GM12874 (cell line): ENCODE data around the gene ZNF789.
A peak's percentile ranks its signal among the peaks of the same experiment; 100 is the strongest.

ENCODE experiments used
- TF ChIP-seq, protein P1 (sequence below): IDR thresholded peaks from 2 replicates; pipeline ENCODE4 v1.5.1; 2011; ENCODE audit warnings: low read depth, mild to moderate bottlenecking, control low read depth, low read length, moderate library complexity; ENCODE audit not compliant: insufficient read depth

Gene ZNF789

GRCh38 chr7:99452541-99452940 lies 20.1 kb upstream of the ZNF789 start:
- TF ChIP-seq, protein P1, sequence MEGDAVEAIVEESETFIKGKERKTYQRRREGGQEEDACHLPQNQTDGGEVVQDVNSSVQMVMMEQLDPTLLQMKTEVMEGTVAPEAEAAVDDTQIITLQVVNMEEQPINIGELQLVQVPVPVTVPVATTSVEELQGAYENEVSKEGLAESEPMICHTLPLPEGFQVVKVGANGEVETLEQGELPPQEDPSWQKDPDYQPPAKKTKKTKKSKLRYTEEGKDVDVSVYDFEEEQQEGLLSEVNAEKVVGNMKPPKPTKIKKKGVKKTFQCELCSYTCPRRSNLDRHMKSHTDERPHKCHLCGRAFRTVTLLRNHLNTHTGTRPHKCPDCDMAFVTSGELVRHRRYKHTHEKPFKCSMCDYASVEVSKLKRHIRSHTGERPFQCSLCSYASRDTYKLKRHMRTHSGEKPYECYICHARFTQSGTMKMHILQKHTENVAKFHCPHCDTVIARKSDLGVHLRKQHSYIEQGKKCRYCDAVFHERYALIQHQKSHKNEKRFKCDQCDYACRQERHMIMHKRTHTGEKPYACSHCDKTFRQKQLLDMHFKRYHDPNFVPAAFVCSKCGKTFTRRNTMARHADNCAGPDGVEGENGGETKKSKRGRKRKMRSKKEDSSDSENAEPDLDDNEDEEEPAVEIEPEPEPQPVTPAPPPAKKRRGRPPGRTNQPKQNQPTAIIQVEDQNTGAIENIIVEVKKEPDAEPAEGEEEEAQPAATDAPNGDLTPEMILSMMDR: no peak

DNA sequence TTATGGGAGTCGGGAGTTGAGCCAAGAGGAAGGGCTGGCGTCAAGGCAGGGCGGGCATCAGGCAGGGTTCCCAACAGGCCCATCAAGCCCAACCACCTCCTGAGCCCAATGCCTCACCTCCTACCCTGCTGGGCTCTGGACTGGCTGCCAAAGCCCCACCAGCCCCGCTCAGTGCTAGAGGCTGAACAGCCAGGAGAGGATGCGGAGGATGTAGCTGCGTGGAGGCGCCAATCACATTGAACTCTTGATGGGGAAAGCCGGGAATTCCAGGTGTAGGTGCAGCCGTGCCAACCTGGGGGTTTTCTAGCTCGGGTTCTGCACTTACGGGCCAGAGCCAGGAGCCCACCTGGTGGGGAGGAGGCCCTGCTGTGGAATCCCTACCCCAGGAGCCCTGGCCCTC lies 19.6 kb upstream of the ZNF789 start:
- TF ChIP-seq, protein P1: no peak

GRCh38 chr7:99455874-99456273 lies 16.8 kb upstream of the ZNF789 start:
- TF ChIP-seq, protein P1: no peak

DNA sequence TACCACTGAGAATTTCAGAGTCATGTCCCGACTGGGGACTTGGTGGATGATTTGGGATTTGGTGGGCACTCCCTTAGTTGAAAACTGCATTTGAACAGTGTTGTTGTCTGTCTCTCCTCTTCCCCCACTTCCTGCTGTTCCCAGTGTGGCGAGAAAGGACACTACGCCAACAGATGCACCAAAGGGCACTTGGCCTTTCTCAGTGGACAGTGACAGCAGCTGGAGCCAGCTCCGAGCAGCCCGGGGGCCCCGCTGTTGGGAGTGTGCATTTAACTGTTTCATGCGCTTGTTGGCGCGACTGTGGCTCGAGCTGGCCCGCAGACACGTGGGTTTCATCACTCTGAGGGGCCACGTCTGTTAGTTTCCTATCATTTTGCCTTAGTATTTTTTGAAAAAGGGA lies 16.4 kb upstream of the ZNF789 start:
- TF ChIP-seq, protein P1: no peak

DNA sequence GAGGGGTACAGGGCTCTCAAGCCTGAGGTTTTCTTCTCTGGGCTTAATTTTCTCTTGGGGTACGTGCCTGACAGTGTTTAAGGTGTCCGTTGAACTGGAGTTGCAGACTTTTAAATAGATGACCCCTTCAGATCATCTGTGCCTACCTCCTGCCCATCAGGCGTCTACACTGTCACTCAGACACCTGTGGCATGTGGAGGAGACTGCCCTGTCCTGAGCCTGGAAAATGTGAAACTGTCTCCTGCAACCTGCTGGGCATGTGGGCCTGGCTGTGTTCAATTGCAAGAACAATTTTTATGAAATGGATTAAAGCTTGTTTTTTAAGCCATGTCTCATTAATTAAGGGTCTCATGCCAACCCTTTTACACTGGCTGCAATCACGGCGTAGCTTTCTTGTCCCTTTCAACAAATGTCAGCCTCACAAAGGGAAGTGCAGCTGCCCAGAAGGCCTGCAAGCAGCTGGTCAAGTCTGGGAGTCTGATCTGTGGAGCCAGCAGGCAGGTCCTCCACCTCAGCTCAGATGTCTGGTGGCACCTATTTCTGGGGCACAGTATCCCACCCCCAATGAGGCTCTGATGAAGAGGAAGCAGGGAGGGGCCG lies 15.5 kb upstream of the ZNF789 start:
- TF ChIP-seq, protein P1: no peak

- TF ChIP-seq, protein P1: no peak
These were observed 14.8 kb upstream of the ZNF789 start for GRCh38 chr7:99457650-99458493.

DNA sequence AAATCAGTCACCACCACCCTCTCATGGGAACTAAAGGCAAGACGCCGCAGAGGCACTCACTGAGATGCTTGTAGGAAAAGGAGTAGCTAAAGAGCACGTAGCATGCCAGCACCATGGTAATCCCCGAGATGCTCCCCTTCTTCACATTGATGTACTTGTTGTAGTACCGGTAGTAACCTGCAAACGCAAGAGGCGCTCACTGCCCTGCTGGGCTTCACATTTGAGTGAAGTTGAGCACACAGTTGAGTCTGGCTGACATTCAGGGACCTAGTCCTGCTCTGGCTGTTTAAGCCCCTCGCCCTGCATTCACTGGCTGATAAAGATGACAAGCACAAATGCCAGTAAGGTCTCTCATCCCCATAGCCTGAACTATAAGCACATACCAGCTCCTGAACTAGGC lies 13.6 kb upstream of the ZNF789 start:
- TF ChIP-seq, protein P1: peak; percentile 57
